ENCODE measurements around the gene PPM1A. TPM values are rescaled to one million over a fixed set of nuclear protein-coding genes. Genes with fewer than 3 reads are reported as not detected.

The PPM1A gene
- total and polyA plus RNA-seq, 2 of the 8 experiments (the other 6 are each of a cell fraction or from before 2014, with no cell fraction given): 14.0 to 51.2 TPM

- TF ChIP-seq ATF2 (IDR thresholded peaks at IDR 0.05; ENCODE audit: low read length): no peak
Measured at GRCh38 chr14:60229614-60230013, 19.4 kb upstream of the PPM1A start (continued).

Data from H1 (cell line).